Endothelial cell of umbilical vein (primary cell): ENCODE data around the gene KRTCAP2.
"Not testable (repeated sequence)": the region's sequence is repeated elsewhere in the genome, so short reads cannot be mapped to it uniquely, and the experiment has no call there.

Experiments used
- JUN ChIP-seq: IDR thresholded peaks from 2 replicates; pipeline ENCODE4 v1.6.1; 2011; ENCODE audit warnings: borderline replicate concordance, low read depth; ENCODE audit not compliant: insufficient read length, insufficient read depth
- MYC ChIP-seq: IDR thresholded peaks from one replicate; pipeline ENCODE4 v1.6.1; 2011; ENCODE audit warnings: mild to moderate bottlenecking, low read depth, low read length
- POLR2A ChIP-seq: IDR thresholded peaks from 2 replicates; pipeline ENCODE4 v1.6.1; 2012; ENCODE audit warnings: low read depth, mild to moderate bottlenecking, control low read depth, low read length
- TF ChIP-seq, protein P1 (sequence below), 2 donors: IDR thresholded peaks; 1 replicate in 1 of 2; 2 replicates in 1 of 2; pipeline ENCODE4 v1.5.1; 2011; ENCODE audit warnings: low read length in 2 of 2, mild to moderate bottlenecking in 2 of 2, moderate library complexity in 2 of 2, control low read depth in 1 of 2, inconsistent platforms in 1 of 2, low read depth in 1 of 2; ENCODE audit not compliant: insufficient read depth in 1 of 2; ENCODE audit errors: extremely low read depth in 1 of 2
- TF ChIP-seq, protein P2 (sequence below): IDR thresholded peaks from 2 replicates; pipeline ENCODE4 v1.6.1; 2011; ENCODE audit not compliant: insufficient read depth, insufficient read length

DNA sequence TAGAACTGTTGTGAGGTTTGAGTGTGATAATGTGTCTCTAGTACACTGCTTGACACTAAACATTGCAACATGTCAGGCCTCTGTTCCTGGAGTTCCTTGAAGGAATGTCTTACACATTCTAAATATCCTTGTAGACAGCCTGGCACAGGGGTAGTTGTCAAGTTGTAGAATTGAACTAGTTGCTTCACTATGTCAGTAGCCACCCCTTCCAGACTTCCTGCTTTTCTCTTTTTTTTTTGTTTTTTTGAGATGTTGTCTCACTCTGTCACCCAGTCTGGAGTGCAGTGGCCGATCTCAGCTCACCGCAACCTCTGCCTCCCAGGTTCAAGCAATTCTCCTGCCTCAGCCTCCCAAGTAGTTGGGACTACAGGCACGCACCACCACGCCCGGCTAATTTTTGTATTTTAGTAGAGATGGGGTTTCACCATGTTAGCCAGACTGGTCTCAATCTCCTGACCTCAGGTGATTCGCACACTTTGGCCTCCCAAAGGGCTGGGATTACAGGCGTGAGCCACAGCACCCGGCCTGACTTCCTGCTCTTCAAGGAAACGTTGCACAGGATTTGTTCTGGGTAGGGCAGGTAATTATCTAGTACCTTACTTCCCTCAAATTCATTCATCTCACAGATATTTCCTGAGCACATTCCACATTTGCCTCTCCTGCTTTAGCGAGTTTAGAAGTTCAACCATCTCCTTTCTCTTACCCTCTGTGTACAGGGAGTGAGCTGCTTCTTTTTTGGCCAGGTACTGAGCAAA, 47.3 kb upstream of the KRTCAP2 start:
- TF ChIP-seq, protein P1, sequence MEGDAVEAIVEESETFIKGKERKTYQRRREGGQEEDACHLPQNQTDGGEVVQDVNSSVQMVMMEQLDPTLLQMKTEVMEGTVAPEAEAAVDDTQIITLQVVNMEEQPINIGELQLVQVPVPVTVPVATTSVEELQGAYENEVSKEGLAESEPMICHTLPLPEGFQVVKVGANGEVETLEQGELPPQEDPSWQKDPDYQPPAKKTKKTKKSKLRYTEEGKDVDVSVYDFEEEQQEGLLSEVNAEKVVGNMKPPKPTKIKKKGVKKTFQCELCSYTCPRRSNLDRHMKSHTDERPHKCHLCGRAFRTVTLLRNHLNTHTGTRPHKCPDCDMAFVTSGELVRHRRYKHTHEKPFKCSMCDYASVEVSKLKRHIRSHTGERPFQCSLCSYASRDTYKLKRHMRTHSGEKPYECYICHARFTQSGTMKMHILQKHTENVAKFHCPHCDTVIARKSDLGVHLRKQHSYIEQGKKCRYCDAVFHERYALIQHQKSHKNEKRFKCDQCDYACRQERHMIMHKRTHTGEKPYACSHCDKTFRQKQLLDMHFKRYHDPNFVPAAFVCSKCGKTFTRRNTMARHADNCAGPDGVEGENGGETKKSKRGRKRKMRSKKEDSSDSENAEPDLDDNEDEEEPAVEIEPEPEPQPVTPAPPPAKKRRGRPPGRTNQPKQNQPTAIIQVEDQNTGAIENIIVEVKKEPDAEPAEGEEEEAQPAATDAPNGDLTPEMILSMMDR (IDR thresholded peaks at IDR 0.05; ENCODE audit: extremely low read depth in 1 of 2, insufficient read depth in 1 of 2, low read depth in 1 of 2, low read length in 2 of 2), result not testable (repeated sequence)
- TF ChIP-seq, protein P2, sequence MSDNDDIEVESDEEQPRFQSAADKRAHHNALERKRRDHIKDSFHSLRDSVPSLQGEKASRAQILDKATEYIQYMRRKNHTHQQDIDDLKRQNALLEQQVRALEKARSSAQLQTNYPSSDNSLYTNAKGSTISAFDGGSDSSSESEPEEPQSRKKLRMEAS, result not testable (repeated sequence)
- TF ChIP-seq POLR2A, JUN, MYC: not testable (repeated sequence)
